HCEC 1CT (cell line): ENCODE results near the gene TNFSF10.

Source experiments
- DNase-seq: peaks from one replicate; pipeline ENCODE4 v3.0.0-alpha.2; 2017

Gene TNFSF10

DNA sequence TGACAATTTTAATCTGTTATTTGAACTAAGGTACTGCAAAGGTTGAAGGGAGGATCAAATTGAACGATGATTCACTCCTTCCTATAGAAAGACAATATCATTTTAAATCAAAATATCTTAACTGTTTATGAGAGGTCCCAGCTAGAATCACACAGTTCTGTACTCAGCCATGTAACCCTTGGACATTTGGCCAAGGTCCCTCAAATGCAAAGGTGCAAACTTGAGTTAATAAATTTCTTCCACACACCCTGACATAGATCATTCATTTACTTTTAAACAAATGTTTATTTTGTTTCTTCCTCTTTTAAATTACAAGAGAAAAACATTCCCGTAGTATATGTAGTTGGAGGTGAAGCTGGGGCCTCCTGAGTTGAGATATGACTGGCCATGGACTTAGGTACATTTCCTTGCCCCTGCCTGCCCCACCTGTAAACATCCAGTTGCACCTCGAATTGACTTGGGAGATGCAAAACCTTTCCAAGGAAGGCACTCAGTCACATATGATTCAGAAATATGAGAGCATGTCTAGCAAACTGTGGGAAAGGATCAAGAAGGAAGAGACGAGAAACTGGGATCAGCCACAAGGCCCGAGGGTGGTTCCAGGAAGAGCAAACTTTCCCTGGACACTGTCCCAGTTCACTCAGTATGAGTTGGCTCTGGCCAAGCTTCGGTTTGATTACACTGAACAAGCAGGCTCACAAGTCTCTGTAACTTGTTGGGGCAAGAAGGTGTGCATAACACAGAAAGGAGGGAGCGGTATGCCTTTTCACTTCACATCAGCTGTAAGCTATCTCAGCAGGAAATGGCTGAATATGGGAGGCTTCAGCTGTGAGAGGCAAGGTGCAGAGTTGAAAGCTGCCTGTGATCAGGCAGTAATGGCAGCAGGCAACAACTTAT lies 6.7 kb downstream of the TNFSF10 start:
- peak; percentile 61 for DNase-seq

DNA sequence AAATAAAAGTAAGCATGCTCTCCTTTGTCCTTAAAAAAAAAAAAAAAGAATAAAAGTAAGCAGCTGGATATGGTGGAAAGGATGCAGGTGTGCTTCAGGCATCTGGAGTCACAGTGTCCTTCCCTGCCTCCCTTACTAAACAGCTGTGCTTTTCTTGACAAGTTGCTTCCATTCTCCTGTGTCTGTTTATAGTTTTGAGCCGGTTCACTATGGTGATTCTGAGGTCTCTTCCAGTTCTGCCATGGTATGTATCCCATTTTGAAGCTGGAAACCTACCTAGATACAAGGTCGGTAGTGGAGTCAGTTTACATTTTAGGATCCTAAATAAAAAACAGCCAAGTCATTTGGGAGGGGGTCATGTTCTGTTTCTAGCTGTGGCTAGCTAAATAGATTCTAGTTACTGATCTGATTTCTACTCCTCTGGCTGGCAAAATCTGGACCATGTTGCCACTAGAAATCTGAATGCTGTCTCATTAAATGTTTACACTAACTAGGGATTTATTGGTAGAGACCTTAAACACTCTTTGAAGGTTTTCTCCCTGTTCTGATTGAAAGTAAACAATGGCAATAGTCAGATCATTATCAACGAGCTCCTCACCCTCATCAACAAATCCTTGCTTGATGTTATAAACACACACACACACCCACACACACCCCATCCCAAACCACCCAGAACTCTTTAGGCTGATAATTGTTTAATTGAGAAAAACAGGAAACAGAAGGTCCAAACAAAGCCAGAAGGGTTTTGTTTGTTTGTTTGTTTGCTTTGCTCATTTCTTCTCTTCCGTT lies 7.9 kb downstream of the TNFSF10 start:
- DNase-seq = no peak

DNA sequence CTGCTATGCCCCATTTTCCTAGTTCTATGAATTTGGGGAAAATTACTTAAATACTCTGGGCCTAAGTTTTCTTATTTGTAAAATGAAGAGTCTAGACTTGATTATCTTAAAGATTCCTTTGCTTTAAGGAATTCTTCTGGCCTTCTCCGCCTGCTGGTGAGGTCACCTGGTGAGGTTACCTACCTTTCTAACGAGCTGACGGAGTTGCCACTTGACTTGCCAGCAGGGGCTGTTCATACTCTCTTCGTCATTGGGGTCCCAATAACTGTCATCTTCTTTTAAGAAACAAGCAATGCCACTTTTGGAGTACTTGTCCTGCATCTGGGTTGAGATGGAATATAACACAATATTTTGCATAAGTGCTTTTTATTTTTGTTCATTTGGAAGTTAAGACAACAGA lies 8.6 kb downstream of the TNFSF10 start:
- DNase-seq = no peak

DNA sequence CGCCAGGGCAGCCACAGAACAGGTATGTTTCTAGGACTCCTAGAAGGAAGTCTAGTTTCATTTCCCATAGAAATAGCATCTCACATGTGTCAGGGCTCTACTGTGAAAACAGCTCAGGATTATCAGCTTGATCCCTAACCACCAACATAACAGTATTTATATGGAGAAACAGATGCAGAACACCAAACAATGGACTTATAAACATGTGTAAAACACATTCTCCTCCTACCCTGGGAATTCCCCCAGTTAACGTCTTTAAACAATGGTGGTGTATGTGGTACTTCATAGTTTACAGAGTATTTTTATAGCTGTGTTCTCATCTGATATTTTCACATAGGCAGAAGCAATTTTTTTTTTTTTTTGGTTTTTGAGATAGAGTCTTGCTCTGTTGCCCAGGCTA lies 9.7 kb downstream of the TNFSF10 start:
- DNase-seq = no peak

DNA sequence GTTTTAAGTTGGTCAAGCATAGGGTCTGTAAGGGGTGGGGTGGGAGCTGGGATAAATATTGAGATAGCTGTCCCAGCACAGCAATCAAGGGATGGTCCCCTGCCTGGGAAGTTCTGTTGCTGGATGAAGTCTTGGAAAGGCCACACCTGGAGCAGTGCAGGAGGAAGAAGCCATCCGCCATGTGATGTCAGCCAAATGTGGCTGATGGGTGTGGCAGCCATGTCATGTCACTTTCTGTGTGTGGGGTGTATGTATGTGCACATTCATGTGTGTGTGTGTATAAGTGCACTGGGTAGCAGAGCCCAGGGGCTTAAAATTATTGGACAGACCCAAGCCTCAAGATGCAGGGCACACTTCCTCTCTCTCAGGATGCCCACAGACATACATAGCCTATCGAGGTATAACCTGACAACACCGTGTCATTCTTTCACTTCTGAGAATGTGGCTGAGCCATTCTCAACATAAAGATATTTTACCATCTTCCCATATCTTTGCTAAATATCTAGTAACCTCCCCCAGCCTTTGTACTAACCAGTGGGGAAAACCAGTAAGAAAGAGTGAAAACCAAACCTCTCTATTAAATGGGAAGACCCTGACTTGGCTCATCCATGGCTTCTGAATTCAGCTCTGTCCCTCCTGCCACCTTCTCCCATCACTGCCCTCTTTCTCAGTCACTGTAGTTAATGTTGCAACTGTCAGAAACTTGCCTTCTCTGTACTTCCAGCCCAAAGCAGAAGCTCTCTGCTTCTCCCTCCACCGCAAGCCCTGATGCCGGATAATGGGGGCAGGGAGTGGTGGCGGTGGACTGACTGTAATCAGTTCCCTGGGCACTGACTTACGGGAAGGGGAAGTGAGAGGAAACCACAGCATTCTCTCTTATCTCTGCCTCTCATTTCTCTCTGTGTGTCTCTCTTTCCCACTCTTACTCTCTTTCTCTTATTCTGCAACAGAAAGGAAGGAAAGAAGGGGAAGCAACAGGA lies 11.2 kb downstream of the TNFSF10 start:
- DNase-seq = no peak

DNA sequence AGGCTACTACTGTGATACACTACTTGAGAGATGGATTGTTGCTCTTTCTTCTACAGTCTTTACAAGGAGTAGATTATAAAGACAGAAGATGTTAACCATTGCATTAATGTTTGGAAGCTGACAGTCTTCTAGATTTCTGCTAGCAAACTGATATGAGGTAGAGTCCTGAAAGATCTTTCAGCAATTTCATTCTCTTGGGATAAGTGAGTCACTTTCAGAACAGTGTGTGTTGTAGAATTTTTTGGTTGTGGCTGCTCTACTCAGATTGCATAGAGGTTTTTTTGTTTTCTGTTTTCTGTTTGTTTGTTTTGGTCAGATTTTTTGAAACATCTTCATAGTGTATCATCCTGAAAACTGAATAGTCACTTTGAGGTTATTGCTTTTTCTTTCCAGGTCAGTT lies 17.1 kb downstream of the TNFSF10 start:
- no peak for DNase-seq

DNA sequence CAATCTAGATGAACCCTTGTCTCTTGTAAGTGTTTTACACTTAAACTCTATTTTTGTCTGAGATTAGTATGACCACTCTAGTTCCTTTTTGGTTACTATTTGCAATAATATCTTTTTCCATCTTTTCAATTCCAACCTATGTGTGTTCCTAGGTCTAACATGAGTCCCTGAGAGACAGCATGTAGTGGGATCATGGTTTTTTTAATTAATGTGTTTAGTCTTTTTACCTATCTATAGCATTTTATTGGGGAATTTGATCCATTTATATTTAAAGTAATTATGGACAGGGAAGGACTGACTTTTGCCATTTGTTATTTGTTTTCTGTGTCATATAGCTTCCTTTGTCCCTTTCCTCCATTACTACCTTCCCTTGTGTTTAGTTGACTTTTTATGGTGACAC lies 21.7 kb downstream of the TNFSF10 start:
- no peak for DNase-seq

DNA sequence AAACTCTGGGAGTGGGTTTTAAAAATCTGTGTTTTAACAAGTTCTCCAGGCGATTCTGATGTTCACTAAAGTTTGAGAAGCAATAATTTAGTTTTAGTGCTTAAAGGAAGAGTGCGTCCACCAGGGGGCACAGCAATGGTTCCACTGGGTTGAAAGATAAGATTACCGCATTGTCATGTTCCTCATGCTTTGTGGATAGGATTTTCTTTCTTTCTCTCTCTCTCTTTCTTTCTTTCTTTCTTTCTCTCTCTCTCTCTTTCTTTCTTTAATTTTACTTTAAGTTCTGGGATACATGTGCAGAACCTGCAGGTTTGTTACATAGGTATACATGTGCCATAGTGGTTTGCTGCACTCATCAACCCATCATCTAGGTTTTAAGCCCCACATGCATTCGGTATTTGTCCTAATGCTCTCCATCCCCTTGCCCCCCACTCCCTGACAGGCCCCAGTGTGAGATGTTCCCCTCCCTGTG lies 33.0 kb downstream of the TNFSF10 start:
- DNase-seq = peak; percentile 60

DNA sequence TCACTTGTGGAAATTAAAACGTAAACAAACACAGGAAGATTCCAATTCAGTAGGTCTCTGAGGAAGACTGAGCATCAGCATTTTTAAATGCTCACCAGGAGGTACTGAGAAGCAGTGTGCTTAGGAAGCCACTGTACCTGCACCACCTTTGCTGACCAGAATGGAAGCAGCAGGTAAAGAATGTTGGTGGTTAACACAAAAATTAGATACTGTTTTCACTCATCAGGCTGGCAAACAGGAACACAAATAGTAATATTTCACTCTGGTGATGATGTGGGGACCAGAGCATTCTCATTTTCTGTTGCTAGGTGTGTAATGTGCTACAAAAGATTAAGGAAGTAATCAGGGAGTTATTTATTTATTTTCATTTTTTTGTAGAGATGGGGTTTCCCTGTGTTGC lies 45.1 kb downstream of the TNFSF10 start:
- DNase-seq = no peak

DNA sequence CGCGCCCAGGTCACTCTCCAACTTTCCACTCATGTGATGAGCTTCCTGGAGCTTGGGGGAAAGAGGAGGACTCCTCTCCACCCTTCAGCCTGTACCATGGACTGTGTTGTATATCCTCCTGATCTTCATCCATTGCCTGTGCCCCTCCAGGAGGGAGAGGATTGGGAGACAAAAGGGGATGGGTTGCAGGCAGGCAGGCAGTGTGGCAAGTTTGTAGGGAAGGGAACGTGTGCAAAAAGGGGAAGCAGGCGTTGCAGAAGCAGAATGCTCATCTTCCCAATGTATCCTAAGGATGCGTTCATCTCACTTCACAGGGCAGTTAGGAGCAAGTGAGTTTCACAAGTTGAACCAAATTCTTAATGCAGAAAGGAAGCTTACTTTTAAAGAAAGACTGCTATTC lies 46.9 kb downstream of the TNFSF10 start:
- no peak for DNase-seq

DNA sequence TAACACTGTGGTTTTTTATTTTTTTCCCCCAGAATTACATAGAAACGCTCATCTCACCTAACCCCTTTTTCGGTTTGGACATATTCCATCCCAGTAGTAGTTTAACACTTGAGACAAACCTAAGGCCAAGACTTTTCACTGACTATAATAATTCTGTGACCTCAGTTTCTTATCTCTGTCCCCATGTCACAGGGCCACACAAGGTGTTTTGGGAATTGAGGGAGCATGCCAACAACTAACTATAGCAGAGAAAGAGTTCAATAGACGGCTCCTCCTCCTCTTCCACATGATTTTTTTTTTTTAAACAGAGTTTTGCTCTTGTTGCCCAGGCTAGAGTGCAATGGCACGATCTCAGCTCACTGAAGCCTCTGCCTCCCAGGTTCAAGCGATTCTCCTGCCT lies 47.5 kb downstream of the TNFSF10 start:
- no peak for DNase-seq

DNA sequence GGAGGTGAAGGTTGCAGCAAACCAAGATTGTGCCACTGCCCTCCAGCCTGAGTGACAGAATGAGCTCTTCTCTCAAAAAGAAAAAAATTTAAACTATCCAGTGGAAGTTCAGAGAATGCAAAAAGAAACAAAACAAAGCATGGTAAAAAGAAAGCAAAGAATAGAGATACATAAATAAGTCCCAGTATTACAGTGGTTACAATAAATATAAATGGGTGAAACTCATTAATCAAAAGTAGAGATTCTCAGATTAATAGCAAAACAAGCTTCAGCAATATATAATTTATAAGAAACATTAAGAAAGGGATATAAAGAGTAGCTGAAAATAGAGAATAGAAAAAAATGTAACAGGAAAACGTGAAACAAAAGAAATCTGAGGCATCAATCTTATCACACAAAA lies 51.3 kb downstream of the TNFSF10 start:
- no peak for DNase-seq

DNA sequence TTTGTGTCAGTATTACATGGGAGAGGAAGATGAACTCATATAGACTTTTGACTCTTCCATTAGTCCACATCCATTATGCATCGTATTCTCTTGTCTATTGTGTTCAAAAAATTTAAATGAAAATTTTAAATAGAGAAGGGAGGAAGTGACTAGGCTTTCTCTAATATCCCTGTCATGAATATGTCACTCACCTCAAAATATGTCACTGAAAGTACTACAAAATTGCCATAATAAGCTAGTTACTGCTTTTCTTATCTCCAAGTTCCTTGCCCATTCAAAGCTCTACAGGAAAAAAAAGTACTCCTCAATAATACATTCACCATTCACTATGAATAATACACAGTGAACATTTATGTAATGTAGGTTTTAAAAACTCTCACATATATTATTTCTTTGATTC lies 52.6 kb downstream of the TNFSF10 start:
- DNase-seq = no peak

DNA sequence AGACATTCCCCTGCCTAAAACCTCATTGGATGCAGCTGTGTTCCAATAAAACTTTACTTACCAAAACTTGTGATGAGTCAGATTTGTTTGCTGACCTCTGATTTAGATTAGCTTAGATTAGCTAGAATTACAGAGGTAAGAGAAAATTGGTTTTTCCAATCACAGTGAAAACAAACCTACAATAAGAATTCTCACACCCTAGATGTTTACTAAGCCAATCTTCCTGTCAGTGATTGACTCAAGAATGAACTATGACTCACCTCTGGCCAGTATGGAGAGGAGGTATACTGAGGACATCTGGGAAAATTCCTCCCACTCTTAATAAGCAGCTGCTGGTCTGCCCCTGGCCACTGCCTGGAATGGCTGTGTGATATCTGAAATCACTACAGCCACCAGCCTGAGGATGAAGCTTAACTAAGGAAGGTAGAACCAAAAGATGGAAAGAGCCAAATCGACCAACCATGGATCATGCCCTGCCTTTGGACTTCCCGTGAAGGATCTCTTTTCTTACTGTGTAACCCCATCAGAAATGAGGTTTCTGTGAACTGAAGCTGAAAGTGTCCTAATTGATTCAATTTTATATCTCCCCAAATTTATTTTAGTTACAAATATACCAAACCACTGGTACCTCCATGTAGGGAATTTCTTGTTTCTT lies 55.9 kb downstream of the TNFSF10 start:
- DNase-seq = peak; percentile 88

DNA sequence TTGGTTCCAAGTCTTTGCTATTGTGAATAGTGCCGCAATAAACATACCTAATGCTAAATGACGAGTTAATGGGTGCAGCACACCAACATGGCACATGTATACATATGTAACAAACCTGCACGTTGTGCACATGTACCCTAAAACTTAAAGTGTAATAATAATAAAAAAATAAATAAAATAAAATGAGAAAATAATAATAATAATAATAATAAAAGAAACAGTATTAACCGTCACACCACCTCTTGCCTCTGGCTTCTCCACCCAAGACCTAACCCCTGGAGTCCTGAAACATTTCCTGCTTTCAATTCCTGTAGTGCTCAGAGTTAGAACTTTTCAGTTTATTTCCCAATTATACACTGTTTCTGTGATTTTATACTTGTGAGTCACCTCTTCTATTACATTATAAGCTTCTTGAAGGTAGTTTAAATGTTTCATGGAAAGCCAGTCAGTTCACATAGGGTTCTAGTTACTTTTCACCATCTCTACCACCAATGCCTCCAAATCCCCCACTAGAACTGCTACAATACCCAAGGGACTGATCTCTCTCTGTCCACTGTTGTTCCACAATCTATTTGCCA lies 56.6 kb downstream of the TNFSF10 start:
- peak; percentile 53 for DNase-seq

DNA sequence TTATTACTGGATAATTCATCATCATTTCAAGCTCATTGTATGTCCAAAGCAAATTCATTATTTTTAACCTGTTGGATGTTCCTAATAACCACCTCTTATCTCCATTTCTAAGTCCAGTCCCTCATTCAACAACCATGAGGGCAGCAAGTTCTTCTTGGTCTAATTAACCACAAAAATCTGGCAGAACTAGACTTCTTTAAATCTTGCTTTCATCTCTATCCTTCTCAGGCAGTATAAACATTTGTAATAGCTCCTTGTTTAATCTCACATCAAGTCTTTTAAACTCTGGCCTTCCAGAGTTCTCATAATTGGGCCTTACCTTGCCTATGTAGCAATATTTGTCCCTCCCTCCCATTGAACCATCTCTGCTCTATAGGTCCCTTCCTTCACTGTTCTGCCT lies 57.9 kb downstream of the TNFSF10 start:
- DNase-seq = no peak

DNA sequence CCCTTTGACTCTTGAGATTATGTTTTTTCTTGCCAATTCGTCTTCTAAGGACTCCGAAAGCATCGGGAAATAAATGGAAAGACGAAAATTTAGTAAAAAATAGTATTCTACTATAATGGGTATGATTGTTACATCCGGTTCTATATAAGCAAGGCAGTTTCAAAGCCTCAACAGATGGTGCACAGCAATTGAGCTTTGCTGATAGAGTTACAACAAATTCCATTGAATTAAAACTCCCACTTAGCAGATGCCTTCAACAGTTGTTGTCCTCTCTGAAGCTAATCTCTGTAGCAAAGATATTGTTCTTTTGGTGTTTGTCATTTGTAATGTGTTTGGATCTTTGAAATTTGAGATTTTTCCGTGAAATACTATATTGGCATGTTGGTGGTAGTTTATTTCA lies 58.9 kb downstream of the TNFSF10 start:
- no peak for DNase-seq

DNA sequence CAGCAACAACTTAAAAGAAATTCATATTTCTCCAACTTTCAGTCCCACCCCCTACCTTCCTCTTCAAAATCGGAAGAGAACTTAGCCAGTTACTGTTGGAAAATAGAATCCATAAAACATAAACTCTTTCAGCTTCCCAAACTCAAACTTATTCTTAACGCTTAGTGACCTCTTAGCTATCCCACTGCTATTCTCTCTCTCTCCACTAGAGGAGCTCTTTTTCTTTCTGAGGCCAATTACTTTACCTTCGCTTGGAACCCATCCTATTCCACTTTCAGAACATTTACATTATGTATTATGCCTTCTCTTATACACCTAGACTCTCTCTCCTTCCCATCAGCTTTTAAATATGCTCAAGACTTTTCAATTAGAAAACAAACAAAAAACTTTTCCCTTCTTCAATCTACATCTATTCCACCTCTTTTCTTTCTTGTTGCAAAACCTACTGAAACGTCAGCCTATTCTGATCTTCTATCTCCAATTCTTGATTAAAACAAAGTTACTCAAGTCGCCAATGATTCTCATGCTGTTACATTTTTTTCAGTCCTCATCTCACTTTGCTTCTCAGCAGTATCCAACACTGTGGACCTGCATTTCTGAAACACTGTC lies 61.6 kb downstream of the TNFSF10 start:
- DNase-seq = peak; percentile 40

DNA sequence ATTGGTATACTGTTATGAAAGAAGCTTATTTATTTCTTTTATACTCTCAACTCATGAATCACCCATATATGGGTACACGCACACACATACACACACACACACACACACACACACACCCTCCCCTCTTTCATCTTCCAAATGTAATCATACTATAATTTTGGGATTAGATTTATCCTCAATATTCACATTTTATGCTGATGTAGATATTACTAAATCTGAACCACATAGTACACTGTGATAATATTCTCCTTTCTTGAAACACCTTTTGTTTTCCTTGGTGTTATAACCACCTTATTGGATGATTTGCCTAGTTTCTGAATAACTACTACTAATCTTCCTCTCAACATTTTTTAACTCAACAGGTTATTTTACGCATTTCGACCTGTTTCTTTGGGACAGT lies 66.8 kb downstream of the TNFSF10 start:
- DNase-seq = no peak
